ENCODE data around the gene SPDEF.

The SPDEF gene

DNA sequence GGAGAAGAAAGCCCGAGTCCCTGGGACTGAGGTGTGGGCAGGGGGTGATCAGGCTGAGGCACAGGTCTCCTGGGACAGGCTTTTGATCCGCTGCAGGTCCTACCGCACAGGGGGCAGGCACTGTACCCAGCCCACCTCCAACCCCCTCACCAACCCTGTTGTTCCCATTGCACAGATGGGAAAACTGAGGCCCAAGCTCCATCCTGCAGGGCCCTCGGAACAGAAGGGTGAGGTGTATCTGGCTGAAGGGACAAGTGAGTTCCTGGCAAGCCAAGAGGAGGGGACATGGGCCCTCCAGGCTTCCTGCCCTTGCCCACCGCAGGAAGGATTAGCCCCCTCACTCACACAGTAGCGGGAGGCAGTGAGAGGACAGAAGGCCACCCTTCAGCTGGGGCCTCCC, 16.5 kb upstream of the SPDEF start:
- no peaks in the 10 kb centered on the region for H3K27me3 ChIP-seq (ENCODE audit: control insufficient read depth, insufficient read depth, low read length)

DNA sequence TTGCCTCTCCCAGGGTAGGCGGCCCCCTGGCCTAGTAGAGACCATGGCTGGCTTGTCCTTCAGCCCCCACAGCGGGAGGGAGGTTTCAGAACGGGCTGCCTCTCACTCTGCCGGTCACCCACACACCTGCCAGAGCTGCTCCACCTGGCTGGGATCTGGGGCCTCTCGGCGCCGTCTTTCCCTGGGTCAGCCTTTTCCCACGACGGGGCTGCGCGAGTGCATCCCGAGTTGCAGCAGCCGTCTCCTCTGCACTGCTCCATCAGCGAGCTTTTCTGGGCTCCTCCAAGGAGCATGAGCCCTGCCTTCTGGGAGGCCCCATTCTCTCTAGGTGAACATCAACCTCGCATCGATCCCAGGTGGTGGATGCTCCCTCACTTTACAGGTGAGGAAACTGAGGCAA, 15.9 kb upstream of the SPDEF start:
- Histone ChIP-seq H3K4me1 (ENCODE audit: control insufficient read depth, insufficient read depth, low read length) (peaks cover 6% of the 10 kb centered on the region), H3K36me3 (ENCODE audit: control insufficient read depth, insufficient read depth, low read length) (no peaks in the 10 kb centered on the region), H3K9me3 (ENCODE audit: control insufficient read depth, insufficient read depth, low read length) (no peaks in the 10 kb centered on the region), H3K27me3 (ENCODE audit: control insufficient read depth, insufficient read depth, low read length) (0 out of 2 replicates have a peak, but pooled peaks cover 1% of the 10 kb centered on the region), H3K4me3 (ENCODE audit: low read length) (no peak overlapping the region), H3K27ac (ENCODE audit: low read length) (no peak overlapping the region)
- WGBS (ENCODE audit: insufficient coverage, insufficient read length) = no CpG with 5 or more reads among the region's 16 CpGs
- DNase-seq (ENCODE audit: low read depth, low spot score) = no peak

More for the DNA sequence above, 16.5 kb upstream of the SPDEF start:
- H3K9me3 ChIP-seq (ENCODE audit: control insufficient read depth, insufficient read depth, low read length) = no peaks in the 10 kb centered on the region
- H3K36me3 ChIP-seq (ENCODE audit: control insufficient read depth, insufficient read depth, low read length) = no peaks in the 10 kb centered on the region
- peaks cover 6% of the 10 kb centered on the region for H3K4me1 ChIP-seq (ENCODE audit: control insufficient read depth, insufficient read depth, low read length)
- no peak overlapping the region for H3K27ac ChIP-seq (ENCODE audit: low read length)
- no peak overlapping the region for H3K4me3 ChIP-seq (ENCODE audit: low read length)
- no peak for DNase-seq (ENCODE audit: low read depth, low spot score)
- no CpG with 5 or more reads among the region's 6 CpGs for WGBS (ENCODE audit: insufficient coverage, insufficient read length)

DNA sequence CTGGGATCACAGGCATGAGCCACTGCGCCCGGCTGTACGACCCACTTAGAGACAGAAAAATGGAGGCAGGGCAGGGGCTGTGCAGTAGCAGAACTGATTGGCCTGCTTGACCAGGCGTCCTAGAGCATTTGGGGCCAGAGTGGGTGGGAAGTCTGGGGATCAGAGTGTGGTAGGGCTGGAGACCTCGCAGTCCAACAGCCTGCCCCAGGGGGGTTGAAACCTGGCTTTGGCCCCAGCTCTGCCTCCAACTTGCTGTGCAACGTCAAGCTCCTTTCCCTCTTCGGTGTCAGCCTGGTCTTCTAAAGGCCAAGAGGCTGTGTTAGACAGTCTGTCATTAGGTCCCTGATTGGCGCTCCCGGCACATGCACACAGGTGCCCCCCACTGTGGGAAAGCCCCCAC, 15.3 kb upstream of the SPDEF start:
- H3K36me3 ChIP-seq (ENCODE audit: control insufficient read depth, insufficient read depth, low read length) = no peaks in the 10 kb centered on the region
- WGBS (ENCODE audit: insufficient coverage, insufficient read length) = no CpG with 5 or more reads among the region's 9 CpGs
- 0 out of 2 replicates have a peak, but pooled peaks cover 1% of the 10 kb centered on the region for H3K27me3 ChIP-seq (ENCODE audit: control insufficient read depth, insufficient read depth, low read length)
- no peak overlapping the region for H3K4me3 ChIP-seq (ENCODE audit: low read length)
- DNase-seq (ENCODE audit: low read depth, low spot score) = no peak
- peaks cover 10% of the 10 kb centered on the region for H3K4me1 ChIP-seq (ENCODE audit: control insufficient read depth, insufficient read depth, low read length)
- no peak overlapping the region for H3K27ac ChIP-seq (ENCODE audit: low read length)
- H3K9me3 ChIP-seq (ENCODE audit: control insufficient read depth, insufficient read depth, low read length) = no peaks in the 10 kb centered on the region

DNA sequence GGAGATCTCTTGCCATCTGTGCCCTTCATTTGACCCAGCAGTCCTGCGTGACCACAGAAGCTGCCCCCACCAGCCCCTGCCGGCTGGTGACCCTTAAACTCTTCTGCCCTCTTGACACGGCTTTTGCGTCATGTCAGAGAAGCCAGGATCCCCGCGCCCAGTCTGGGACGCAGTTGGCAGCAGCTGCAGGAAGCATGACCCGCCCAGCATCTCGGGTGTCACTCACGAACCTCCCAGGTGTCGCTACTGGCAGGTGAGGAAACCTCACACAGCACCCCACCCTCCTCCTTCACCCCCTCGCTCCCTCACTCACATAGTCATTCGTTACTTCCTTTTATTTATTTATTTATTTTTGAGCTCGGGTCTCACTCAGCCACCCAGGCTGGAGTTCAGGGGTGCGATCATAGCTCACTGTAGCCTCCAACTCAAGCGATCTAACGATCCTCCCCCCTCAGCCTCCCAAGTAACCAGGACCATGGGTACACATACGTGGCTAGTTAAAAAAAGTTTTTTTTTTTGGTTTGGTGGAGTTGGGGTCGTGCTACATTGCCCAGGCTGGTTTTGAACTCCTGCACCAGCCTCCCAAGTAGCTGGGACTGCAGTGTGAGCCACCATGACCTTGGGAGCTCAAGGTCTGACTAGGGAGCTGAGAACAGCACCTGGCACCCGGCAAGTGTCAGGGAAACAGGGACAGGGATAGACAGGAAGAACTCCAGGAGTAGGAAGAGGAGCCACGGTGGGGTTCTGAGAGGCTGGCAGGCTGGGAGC, 14.1 kb upstream of the SPDEF start:
- WGBS (ENCODE audit: insufficient coverage, insufficient read length) = no CpG with 5 or more reads among the region's 21 CpGs
- Histone ChIP-seq H3K9me3 (ENCODE audit: control insufficient read depth, insufficient read depth, low read length) (no peaks in the 10 kb centered on the region), H3K4me3 (ENCODE audit: low read length) (no peak overlapping the region), H3K27ac (ENCODE audit: low read length) (no peak overlapping the region), H3K36me3 (ENCODE audit: control insufficient read depth, insufficient read depth, low read length) (no peaks in the 10 kb centered on the region), H3K4me1 (ENCODE audit: control insufficient read depth, insufficient read depth, low read length) (peaks cover 9% of the 10 kb centered on the region), H3K27me3 (ENCODE audit: control insufficient read depth, insufficient read depth, low read length) (0 out of 2 replicates have a peak, but pooled peaks cover 1% of the 10 kb centered on the region)
- no peak for DNase-seq (ENCODE audit: low read depth, low spot score)

DNA sequence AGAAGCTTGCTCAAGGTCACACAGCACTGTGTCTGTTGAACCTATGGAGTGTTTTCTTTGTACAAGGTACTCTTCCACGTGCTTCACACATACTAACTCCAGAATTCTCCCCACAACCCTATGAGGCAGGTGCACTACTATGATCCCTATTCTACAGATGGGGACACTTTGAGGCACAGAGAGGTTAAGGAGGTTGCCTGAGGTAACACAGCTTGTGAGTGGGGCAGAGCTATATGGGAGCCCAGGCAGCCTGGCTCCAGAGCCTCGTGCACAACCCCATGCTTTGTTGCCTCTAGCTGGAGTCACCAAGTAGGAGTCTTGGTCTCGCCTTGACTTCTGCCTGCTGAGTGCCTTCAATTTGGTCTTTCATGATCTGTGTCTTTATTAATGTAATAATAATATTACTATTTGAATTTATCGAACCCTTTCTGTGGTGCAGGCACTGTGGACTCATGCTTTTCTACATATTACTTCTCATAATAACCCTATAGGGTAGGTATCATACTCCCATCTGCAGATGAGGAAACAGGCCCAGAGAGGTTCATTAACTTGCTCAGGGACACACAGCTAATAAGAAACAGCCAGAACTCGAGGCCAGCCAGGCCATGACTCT, 13.3 kb upstream of the SPDEF start:
- no peaks in the 10 kb centered on the region for H3K36me3 ChIP-seq (ENCODE audit: control insufficient read depth, insufficient read depth, low read length)

DNA sequence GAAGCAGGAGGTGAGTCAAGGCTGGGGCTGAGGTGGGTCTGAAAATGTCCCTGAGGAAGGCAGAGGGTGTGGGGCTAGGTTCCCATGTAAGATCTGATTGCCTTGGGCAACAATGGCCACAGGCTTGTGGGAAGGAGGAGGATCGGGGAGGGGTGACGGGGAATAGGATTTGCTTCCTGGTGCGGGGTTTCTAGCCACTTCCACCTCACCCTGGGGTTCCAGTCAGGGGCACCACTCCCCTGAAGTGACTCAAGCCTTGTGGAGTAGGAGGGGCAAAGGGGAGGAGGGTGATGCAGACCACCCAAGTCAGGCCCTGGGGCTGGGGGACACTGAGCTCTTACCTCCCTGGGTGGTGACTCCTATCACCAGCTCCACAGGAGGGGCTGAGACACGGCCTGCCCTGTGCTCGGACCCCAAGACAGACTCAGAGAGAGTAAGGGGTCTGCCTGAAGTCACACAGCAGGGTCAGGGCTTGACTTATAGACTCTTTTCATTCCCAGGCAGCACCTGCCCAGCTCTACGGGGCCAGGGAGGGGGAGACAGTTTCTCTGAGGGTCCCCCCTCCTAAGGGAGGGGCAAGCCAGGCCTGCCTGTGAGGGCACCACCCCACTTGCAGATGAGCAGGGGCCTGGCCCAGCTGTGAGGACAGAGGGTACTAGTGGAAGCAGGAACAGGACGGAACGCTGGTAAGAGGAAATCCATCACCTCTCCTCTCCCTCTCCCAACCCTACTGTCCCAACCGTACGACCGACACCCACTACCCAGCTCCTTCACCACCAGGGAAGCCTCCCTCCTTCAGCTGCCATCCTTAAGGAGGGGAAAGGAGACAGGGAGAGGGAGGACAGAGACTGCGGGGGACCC, 12.4 kb upstream of the SPDEF start:
- H3K4me3 ChIP-seq (ENCODE audit: low read length) = no peak overlapping the region
- 0 out of 2 replicates have a peak, but pooled peaks cover 1% of the 10 kb centered on the region for H3K27me3 ChIP-seq (ENCODE audit: control insufficient read depth, insufficient read depth, low read length)
- no peak overlapping the region for H3K27ac ChIP-seq (ENCODE audit: low read length)
- peaks cover 5% of the 10 kb centered on the region; the same call in 1 of the 2 replicates for H3K4me1 ChIP-seq (ENCODE audit: control insufficient read depth, insufficient read depth, low read length)
- H3K9me3 ChIP-seq (ENCODE audit: control insufficient read depth, insufficient read depth, low read length) = no peaks in the 10 kb centered on the region
- no CpG with 5 or more reads among the region's 12 CpGs for WGBS (ENCODE audit: insufficient coverage, insufficient read length)
- DNase-seq (ENCODE audit: low read depth, low spot score) = no peak
- H3K36me3 ChIP-seq (ENCODE audit: control insufficient read depth, insufficient read depth, low read length) = no peaks in the 10 kb centered on the region

More for the DNA sequence above, 13.3 kb upstream of the SPDEF start:
- WGBS (ENCODE audit: insufficient coverage, insufficient read length) = no CpG with 5 or more reads among the region's 5 CpGs
- Histone ChIP-seq H3K27me3 (ENCODE audit: control insufficient read depth, insufficient read depth, low read length) (0 out of 2 replicates have a peak, but pooled peaks cover 1% of the 10 kb centered on the region), H3K27ac (ENCODE audit: low read length) (no peak overlapping the region), H3K4me3 (ENCODE audit: low read length) (no peak overlapping the region), H3K9me3 (ENCODE audit: control insufficient read depth, insufficient read depth, low read length) (no peaks in the 10 kb centered on the region), H3K4me1 (ENCODE audit: control insufficient read depth, insufficient read depth, low read length) (peaks cover 6% of the 10 kb centered on the region; the same call in 1 of the 2 replicates)
- DNase-seq (ENCODE audit: low read depth, low spot score) = no peak

DNA sequence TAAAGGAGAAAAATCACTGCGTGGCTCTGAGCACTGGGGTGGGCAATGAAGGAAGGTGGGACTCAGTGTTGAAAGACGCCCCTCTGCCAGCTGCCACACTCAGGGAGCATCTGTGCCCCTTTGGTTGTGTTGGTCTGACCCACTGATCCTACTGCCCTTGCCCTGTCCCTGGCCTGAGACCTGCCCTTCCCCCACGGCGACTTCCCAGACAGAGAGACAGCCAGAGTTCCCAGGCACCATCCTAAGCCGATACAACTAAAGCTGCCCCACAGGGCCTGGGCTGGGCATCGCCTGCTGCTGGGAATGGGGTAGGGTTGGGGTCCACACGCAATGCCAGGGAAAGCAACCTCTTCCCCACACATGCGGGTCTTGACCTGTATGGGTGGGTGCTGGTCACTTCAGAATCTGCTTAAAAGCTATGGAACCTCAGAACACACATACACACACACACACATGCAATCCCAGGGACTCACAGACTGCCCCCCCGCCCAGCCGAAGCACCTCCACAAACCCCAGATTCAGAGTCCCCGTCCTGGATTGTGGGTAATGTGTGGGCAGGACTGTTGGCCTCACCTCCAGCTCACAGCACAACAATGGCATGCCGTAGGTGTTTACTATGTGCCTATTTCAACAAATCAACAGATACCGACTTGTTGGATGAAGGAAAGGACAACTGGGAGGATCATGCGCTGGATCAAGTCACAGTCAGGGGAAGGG, 10.9 kb upstream of the SPDEF start:
- no peak overlapping the region for H3K4me3 ChIP-seq (ENCODE audit: low read length)
- no peak for DNase-seq (ENCODE audit: low read depth, low spot score)
- WGBS (ENCODE audit: insufficient coverage, insufficient read length) = no CpG with 5 or more reads among the region's 14 CpGs
- H3K27ac ChIP-seq (ENCODE audit: low read length) = no peak overlapping the region
- peaks cover 5% of the 10 kb centered on the region; the same call in 1 of the 2 replicates for H3K4me1 ChIP-seq (ENCODE audit: control insufficient read depth, insufficient read depth, low read length)
- 0 out of 2 replicates have a peak, but pooled peaks cover 1% of the 10 kb centered on the region for H3K27me3 ChIP-seq (ENCODE audit: control insufficient read depth, insufficient read depth, low read length)
- H3K9me3 ChIP-seq (ENCODE audit: control insufficient read depth, insufficient read depth, low read length) = no peaks in the 10 kb centered on the region
- H3K36me3 ChIP-seq (ENCODE audit: control insufficient read depth, insufficient read depth, low read length) = no peaks in the 10 kb centered on the region

DNA sequence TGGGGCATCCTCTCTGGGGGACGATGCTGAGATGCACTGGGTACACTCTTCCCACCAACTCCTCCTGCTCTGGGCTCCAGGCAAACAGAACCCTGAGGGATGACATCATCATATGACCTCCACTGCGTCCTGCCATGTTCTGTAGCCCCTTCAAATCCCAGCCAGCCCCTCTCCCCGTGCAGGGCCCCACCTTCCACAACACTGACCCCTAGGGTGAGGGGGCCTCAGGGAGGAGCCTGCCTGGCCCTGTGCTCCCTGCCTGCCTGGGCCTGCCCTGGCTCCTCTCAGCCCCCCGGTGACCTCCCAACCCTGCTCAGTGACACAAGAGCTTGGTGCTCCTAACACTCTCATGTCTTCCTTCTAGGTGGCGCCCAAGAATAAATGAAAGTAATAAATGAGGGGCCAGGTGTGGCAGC, 9.6 kb upstream of the SPDEF start:
- Histone ChIP-seq H3K4me1 (ENCODE audit: control insufficient read depth, insufficient read depth, low read length) (peaks cover 5% of the 10 kb centered on the region; the same call in 1 of the 2 replicates), H3K4me3 (ENCODE audit: low read length) (no peak overlapping the region), H3K27ac (ENCODE audit: low read length) (no peak overlapping the region), H3K9me3 (ENCODE audit: control insufficient read depth, insufficient read depth, low read length) (no peaks in the 10 kb centered on the region), H3K27me3 (ENCODE audit: control insufficient read depth, insufficient read depth, low read length) (0 out of 2 replicates have a peak, but pooled peaks cover 1% of the 10 kb centered on the region), H3K36me3 (ENCODE audit: control insufficient read depth, insufficient read depth, low read length) (no peaks in the 10 kb centered on the region)
- WGBS (ENCODE audit: insufficient coverage, insufficient read length) = no CpG with 5 or more reads among the region's 5 CpGs
- DNase-seq (ENCODE audit: low read depth, low spot score) = no peak

DNA sequence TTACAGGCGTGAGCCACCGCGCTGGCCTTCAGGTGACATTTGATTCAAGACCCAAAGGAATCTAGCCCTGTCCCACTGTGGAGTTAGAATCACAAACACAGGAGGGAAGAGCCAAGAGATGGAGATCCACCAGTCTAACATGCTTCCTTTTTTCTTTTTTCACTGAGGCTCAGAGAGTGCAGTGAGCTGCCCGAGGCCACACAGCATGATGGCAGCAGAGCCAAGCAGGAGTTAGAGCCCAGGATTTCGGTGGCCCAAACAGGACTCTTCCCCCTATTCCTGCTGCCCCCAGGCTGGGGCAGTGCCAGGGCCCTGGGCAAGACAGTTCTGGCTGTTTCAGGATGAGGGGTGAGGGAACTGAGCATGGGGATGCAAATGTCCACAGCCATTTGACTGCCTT, 8.1 kb upstream of the SPDEF start:
- Histone ChIP-seq H3K27me3 (ENCODE audit: control insufficient read depth, insufficient read depth, low read length) (0 out of 2 replicates have a peak, but pooled peaks cover 1% of the 10 kb centered on the region), H3K4me3 (ENCODE audit: low read length) (no peak overlapping the region), H3K27ac (ENCODE audit: low read length) (no peak overlapping the region), H3K36me3 (ENCODE audit: control insufficient read depth, insufficient read depth, low read length) (no peaks in the 10 kb centered on the region), H3K4me1 (ENCODE audit: control insufficient read depth, insufficient read depth, low read length) (peaks cover 4% of the 10 kb centered on the region; the same call in 1 of the 2 replicates), H3K9me3 (ENCODE audit: control insufficient read depth, insufficient read depth, low read length) (no peaks in the 10 kb centered on the region)
- WGBS (ENCODE audit: insufficient coverage, insufficient read length) = no CpG with 5 or more reads among the region's 5 CpGs
- DNase-seq (ENCODE audit: low read depth, low spot score) = no peak

Data from iPS DF 6.9 (cell line).